ENCODE measurements around the gene SP6. TPM values are rescaled to one million over a fixed set of nuclear protein-coding genes. Genes with fewer than 3 reads are reported as not detected.

SP6 gene
- not detected in 2 replicates for total RNA-seq

GRCh38 chr17:47850692-47851573, at the start of gene SP6:
Gene SP6 (minus strand): TSS chr17:47851163. CDS start chr17:47848429, 2,734 bp downstream.
- intact Hi-C loops (cut with micrococcal nuclease) = no loop called here

- intact Hi-C loops (cut with micrococcal nuclease) = loop anchor here (5.0 kb wide), 2 partner anchors 167 to 1008 kb away; partner anchors contain the start of genes TBX21 and UBE2Z
Measured at GRCh38 chr17:47899643-47900042, 48.7 kb upstream of the SP6 start.

GRCh38 chr17:47898241-47898640, 47.3 kb upstream of the SP6 start:
- intact Hi-C loops (cut with micrococcal nuclease) = loop anchor here (5.0 kb wide), 2 partner anchors 166 to 1009 kb away; partner anchors contain the start of genes TBX21 and UBE2Z

- intact Hi-C loops (cut with micrococcal nuclease) = loop anchor here (5.0 kb wide), 2 partner anchors 165 to 1010 kb away; partner anchors contain the start of genes TBX21 and UBE2Z
Measured at GRCh38 chr17:47897561-47897960, 46.6 kb upstream of the SP6 start.

GRCh38 chr17:47896672-47897490, 45.9 kb upstream of the SP6 start:
- intact Hi-C loops (cut with micrococcal nuclease) = loop anchor here (1.0 to 5.0 kb wide), 6 partner anchors 44 to 1010 kb away; partner anchors contain the start of genes KPNB1, LRRC46, MRPL10 and PNPO

GRCh38 chr17:47895856-47896671, 45.1 kb upstream of the SP6 start, which contains the start of gene SP2:
Gene SP2 (plus strand): TSS chr17:47896236. CDS start chr17:47896287, 51 bp downstream.
- intact Hi-C loops (cut with micrococcal nuclease) = loop anchor here (1.0 to 5.0 kb wide), 8 partner anchors 45 to 1011 kb away; partner anchors contain the start of genes KPNB1, LRRC46, MRPL10 and PNPO

GRCh38 chr17:47895347-47895855, 44.4 kb upstream of the SP6 start:
- intact Hi-C loops (cut with micrococcal nuclease) = loop anchor here (2.0 to 5.0 kb wide), 4 partner anchors 53 to 1012 kb away; partner anchors contain the start of genes TBX21 and UBE2Z

GRCh38 chr17:47894498-47895346, 43.8 kb upstream of the SP6 start:
- intact Hi-C loops (cut with micrococcal nuclease) = loop anchor here (2.0 to 5.0 kb wide), 4 partner anchors 54 to 1013 kb away; partner anchors contain the start of genes TBX21 and UBE2Z

GRCh38 chr17:47891545-47892088, 40.7 kb upstream of the SP6 start:
- intact Hi-C loops (cut with micrococcal nuclease) = loop anchor here (2.0 kb wide), 1 partner anchor 115 kb away; no protein-coding TSS in a partner anchor

GRCh38 chr17:47889734-47890529, 39.0 kb upstream of the SP6 start:
- intact Hi-C loops (cut with micrococcal nuclease) = loop anchor here (1.0 to 2.0 kb wide), 2 partner anchors 49 to 113 kb away; partner anchors contain the start of gene SCRN2

GRCh38 chr17:47888293-47888692, 37.3 kb upstream of the SP6 start:
- intact Hi-C loops (cut with micrococcal nuclease) = no loop called here

- intact Hi-C loops (cut with micrococcal nuclease) = no loop called here
Measured at GRCh38 chr17:47884905-47885730, 34.2 kb upstream of the SP6 start.

GRCh38 chr17:47884427-47884740, 33.4 kb upstream of the SP6 start:
- intact Hi-C loops (cut with micrococcal nuclease) = no loop called here

GRCh38 chr17:47883589-47884426, 32.8 kb upstream of the SP6 start:
- intact Hi-C loops (cut with micrococcal nuclease) = no loop called here

- intact Hi-C loops (cut with micrococcal nuclease) = no loop called here
Measured at GRCh38 chr17:47882695-47883588, 32.0 kb upstream of the SP6 start.

Data from T-helper 2 cell treated with Interferon-gamma antibody and Interleukin-4, amounts not matched to agents 100 ng/mL and 5 ng/mL, for 36 hours (primary cell).